Activated CD8-positive, alpha-beta memory T cell treated with anti-CD3 and anti-CD28 coated beads, Interleukin-2, amount 50 U/mL, for 48 hours (primary cell): ENCODE data around the gene DUSP8.
"Not testable (repeated sequence)": the region's sequence is repeated elsewhere in the genome, so short reads cannot be mapped to it uniquely, and the experiment has no call there.

Source experiments
- DNase-seq: peaks from one replicate; pipeline ENCODE4 v3.0.0-alpha.2; 2020

Gene DUSP8

DNA sequence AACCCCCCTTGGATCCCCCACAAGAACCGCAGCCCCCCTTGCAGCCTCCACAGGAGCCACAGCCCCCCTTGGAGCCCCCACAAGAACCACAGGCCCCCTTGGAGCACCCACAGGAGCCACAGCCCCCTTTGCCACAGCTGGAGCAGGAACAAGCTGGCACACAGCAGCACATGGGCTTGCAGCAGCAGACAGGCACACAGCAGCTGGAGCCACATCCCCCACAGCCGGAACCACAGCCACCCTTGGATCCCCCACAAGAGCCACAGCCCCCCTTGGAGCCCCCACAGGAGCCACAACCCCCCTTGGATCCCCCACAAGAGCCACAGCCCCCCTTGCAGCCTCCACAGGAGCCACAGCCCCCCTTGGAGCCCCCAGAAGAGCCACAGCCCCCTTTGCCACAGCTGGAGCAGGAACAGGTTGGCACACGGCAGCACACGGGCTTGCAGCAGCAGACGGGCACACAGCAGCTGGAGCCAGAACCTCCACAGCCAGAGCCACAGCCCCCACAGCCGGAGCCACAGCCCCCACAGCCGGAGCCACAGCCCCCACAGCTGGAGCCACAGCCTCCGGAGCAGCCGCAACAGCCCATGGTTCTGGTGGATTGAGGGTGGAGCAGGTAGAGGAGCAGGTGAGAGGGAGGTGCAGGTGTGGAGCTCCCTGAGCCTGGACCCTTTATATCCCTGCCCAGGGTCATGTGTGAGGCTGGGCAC is 12.7 kb upstream of the DUSP8 start, which contains the start of gene KRTAP5-1:
Gene KRTAP5-1 (minus strand): TSS at position 623 of the 710 bp plus-strand sequence. CDS start 34 bp downstream, at position 589.
- not testable (repeated sequence) for DNase-seq

DNA sequence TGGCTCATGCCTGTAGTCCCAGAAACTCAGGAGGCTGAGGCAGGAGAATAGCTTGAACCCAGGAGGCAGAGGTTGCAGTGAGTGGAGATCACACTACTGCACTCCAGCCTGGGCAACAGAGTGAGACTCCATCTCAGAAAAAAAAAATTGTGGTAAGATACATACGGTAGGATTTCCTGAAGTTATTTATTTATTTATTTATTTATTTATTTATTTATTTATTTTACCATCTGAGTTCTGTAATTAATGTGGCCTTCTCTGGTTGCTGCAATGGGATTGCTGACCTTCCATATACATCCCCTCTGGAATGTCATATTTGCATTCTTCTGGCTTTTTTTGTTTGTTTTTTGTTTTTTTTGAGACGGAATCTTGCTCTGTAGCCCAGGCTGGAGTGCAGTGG is 10.8 kb upstream of the DUSP8 start:
- DNase-seq = not testable (repeated sequence)

DNA sequence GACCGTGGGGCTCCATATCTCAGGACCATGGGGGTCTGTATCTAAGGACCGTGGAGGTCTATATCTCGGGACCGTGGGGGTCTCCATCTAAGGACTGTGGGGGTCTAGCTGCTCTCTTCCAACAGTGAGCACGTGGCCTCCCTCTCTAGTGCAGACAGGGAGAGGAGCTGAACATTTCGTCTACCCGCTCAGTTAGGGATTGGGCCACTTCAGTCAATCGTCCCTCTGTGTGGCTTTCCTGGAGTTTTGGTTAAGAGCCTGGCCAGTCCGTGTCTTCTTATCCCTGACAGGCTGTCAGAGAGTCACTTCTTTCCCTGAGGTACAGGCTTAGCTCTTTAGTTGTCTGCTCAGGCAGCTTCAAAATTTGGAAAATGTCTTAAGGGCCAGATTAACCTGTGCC is 9.9 kb upstream of the DUSP8 start:
- DNase-seq = no peak

DNA sequence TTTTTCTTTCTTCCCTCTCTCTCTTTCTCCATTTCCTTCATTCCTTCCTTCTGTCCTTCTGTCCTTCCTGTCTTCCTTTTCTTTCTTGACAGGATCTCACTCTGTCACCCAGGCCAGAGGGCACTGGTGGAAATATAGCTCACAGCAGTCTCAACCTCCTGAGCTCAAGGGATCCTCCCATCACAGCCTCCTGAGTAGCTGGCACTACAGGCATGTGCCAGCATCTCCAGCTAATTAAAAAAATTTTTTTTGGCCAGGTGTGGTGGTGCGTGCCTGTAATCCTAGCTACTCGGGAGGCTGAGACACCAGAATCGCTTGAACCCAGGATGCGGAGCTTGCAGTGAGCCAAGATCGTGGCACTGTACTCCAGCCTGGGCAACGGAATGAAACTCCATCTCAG is 4.8 kb upstream of the DUSP8 start:
- DNase-seq = no peak

DNA sequence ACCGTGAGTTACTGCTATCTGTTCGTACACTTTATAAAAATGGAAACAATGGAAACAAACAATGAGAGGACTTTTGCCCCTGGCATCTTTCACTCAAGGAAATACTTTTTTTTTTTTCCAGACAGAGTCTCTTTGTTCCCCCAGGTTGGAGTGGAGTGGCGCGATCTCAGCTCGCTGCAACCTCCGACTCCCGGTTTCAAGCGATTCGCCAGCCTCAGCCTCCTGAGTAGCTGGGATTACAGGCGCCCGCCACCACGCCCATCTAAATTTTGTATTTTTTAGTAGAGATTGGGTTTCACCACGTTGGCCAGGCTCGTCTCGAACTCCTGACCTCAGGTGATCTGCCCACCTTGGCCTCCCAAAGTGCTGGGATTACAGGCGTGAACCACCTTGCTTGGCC is 3.7 kb upstream of the DUSP8 start:
- DNase-seq = not testable (repeated sequence)

DNA sequence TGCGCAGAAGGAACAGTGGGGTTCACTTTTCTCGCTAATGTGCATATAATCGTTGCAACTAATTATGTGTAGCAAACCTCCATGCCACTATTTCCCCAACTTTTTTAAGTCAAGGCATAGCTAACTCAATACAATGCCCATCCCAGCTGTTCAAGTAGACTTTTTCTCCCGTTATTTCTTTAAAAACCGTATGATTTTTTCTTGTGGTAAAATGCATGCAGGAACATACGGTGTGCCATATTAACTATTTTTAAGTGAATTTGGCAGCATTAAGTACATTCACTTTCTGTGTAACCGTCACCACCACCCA is 2.8 kb upstream of the DUSP8 start:
- no peak for DNase-seq

DNA sequence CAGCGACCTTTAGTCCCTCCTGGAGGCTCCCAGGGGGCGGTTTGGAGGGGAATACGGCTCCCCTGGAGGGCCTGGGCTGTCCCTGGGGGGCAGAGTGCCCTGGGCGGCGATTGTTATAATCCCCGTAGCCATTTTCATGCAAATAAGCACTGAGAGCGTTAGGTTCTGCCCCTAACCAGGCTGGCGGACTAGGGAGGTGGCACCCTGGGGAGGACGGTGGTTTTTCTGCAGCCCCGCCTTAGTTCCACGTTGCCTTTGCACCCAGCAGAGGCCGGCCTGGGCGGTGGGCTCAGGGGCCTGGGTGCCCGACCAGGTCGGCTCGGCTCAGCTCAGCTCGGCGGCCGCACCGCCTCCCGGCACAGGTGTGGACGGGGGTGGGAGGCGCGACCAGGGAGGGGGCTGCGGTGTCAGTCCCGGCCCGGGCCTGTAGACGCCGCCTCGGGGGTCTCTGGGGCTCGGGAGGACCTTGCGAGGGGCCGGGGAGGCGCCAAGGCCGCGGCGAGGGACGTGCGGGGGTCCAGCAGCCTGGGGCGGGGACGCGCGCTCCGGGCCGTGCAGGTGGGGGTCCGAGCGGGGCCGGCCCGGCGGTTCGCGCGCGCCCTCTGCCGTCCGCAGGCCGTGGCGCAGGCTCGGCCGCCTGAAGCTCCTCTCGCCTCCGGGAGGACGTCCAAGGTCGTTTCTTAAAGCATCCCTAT is 2.3 kb upstream of the DUSP8 start:
- DNase-seq = peak; percentile 86

DNA sequence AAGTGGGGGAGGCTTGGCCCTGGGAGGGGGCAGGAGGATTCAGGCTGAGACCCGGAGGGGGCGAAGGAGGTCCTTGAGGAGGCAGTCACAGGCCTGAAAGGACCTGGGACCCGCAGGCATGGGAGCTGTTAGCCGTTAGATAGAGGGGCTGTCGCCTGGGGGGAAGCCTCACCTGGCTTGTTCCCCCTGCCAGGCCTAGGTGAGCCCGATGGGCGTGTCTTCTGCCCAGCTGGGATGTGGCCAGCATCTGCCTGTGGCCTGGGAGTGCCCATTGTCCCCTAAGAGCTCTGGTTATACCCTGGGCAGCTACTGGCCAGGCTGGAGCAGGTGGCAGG is 1.8 kb upstream of the DUSP8 start:
- no peak for DNase-seq

DNA sequence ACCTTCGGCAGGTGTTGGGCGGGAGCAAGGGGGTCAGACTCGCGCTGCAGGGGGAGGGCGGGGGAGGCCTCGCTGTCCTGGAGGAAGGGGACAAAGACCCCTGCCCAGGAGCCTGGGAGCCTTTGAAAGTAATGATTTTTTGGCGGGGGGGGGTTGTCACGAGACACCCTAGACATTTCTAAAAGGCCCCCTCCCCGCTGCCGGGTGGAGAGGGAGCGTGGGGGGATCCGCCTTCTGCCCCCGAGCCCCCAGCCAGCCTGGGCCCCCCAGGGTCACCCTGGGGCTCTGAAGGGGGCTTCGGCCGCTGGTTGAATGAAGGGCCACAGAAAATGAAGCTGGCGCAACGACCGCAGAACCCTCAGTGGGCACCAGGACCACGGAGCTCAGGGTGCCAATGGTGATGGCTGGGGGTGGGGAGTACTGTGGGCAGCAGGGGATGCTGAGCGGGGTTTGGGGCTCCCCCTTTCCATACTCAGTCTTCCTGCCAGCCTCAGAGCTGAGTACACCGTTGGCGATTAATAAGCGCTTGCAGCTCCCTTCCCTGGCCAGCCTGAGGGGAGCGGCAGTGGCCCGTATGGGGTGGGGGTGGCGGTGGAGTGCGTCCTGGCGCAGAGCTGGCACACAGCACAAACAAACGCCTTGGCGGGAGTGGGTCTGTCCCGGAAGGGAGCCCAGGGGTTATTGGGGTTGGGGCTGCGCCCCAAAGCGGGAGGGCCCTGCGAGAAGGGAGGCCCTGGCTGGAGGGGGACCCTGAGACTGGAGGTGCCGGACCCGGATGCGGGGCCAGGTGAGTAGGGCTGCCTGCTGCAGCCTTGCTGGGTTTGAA is 1.2 kb upstream of the DUSP8 start:
- DNase-seq = peak; percentile 66

DNA sequence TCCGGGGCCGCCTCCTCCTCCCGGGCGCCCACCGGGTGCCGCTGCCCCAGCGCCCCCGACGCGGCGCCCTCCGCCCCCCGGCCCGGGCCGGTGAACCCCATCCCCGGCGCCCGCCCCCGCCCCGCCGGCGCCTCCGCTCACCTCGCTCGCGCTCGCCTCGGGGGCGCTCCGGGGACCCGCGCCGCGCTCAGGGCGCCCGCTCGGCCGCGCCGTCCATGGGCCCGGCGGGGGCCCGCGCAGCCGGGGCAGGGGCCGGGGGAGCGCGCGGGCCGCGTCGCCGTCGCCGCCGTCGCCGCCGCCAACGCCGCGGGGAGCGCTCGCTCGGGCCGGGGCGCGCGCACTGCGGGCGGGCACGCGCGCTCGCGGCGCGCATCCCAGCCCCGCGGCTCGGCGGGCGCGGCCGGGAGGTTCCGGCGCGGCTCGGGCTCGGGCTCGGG is 293 bp downstream of the DUSP8 start:
- DNase-seq = no peak

DNA sequence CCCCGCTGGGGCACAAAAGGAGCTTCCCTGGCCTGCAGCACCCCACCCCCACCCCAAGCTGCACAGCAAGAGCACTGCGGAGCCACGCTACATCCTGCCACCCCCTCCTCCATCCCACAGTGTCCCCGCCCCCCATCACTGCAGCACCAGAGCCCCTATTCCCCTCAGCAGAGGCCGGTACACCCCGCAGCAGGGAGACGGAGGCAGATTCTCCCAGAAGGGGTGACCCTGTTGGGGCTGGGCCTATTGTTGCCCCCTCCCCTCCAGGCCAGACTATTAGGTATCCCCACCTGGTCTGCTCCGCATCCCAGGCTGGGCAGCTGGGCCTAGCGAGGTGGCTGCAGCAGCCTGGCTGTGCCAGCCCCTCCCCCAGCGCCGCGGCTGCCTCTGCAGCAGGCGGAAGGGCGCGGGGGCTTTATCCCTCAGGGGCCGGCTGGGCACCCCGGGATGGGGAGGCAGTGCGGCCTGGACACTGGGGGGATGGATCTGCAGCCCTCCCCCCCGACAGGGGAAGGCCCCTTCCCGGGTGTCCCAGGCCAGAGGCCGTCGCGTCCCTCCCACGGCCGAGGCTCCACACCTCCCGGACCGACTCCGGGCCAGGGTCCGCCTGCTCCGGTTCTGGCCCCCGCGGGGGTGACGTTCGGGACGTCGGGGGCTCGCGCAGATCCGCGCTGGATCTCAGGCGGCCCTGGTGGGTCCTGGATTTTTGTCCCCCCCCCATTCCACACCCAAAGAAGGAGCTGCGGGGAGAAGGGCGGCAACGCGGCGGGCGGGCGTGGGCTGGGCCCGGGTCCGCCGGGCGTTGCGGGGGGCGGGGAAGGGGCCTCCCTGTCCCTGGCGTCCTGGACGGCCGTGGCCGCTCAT is 943 bp downstream of the DUSP8 start:
- no peak for DNase-seq

DNA sequence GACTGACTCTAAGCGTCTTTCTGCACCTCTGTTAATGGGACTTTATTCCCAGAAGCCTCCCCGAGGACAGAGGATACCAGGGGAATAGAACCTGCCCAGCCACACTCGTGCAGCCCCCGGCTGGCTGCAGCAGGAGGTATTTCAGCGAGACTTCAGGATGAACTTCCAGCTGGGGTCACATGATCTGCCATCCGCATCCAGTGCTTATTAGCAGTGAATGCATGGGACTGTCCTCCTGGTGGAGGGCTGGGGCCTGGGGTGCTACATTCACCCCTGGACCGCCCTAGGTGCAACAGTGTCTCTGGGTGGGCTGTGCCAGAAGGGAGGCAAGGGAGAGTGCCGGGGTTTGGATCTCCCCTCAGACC is 1.6 kb downstream of the DUSP8 start:
- DNase-seq = no peak

DNA sequence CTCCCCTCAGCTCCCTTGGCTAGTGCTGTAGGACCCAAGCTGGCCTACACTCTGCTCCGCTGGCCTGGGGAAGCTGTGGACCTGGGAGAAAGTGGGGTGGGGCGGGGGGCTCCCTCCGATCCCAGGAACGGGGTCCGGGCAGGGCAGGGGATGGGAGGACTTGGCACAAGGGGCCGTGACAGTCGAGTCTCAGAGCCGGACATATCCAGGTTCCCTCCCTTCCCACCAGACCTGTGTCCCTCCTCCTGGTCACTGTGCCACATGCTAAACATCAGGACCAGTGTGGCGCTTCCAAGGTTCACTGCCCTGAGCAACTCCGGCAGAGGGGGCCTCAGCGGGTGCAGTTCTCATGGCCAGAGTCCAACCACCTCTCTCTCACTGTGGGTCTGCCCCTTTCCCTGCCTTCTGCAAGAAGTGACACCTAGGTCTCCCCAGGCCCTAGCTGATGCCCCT is 2.0 kb downstream of the DUSP8 start:
- DNase-seq = no peak

DNA sequence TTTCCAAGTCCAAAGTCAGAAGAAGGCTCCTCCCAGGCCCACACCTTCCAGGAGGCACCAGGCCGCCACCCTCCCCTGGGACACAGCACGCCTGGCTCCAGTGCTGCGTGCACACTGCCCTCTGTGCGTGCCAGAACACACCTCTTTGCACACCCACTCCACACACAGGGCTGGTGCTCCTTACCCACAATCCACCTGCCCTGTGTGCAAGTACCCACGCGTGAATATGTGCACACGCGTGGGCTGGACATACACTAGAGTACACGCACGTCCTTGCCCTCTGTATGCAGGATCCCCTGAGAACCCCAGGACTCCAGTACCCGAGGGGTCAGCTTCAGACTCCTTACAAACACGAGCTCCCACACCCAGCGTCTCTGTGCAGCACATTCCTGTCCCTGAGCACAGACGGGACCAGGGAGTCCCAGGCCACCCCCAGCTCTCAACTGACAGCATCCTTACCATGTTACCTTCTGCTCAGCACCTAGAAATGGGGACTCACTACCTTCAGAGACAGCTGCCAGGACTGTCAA is 2.8 kb downstream of the DUSP8 start:
- no peak for DNase-seq

DNA sequence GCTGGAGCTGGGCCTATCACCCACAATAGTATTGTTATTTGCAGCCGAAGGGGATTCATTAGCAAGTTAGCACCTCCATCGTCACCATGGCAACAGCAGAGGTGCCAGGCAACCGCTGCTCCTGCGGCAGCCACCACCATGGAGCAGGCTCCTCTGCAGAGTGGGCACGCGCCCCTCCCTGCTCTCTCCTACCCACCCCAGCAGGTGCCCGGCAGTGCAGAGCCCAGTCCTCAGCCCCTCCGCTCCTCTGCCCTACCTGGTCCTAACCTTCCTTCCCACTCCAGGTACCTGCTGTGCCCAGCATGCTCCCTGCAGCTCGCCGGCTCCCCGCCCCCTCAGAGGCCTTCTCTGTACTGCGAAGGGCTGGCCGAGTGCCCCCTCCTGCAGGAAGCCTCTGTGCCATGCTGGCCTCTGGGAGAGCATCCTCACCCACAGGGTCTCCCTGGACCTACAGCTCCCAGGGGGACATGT is 3.6 kb downstream of the DUSP8 start:
- no peak for DNase-seq

DNA sequence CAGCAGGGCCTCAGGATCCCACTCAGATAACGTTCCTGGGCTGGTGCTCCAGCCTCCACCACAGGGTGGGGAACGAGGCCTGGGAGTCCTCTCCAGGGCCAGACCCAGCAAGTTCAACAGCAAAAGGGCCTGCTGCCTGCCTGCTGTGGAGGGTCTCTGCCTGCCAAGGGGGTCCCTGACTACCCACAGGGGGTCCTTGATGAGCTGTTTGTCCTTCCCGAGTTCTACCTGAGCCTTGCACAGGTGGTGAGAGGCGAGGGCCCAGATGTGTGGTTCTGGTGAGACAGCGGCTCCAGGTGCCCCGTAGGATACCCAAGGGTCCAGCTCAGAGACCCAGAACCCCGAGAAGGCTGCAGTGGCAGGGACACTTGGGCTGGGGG is 4.4 kb downstream of the DUSP8 start:
- no peak for DNase-seq

DNA sequence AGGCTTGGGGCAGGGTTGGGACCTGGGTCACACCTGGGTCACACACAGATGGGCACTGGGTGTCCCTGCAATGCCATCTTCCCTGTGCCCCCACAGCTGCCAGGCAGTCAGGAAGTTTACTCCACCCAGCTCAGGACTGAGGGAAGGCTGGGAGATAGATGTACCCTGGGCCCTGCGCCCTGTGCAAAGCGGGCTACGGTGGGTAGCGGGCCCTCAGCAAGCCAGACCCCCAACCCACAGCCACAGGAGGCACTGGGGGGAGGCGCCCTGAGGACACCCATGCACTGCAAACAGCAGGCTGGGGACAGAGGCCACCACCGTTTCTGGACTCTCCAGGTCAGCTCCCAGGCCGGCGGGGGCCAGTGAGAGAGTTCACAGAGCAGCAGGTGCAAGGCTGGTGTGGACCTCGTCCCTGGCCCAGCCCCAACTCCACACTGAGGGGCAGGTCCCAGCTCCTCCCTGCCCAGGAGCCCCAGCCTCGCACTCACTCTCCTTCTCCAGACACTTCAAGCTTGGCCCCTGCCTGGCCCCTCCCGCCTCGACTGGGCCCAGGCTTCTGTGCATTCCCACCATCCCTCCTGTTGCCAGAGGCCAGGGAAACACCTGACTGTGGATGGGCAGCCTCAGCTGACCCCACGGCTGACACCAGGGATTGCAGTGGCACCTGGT is 4.9 kb downstream of the DUSP8 start:
- DNase-seq = no peak

DNA sequence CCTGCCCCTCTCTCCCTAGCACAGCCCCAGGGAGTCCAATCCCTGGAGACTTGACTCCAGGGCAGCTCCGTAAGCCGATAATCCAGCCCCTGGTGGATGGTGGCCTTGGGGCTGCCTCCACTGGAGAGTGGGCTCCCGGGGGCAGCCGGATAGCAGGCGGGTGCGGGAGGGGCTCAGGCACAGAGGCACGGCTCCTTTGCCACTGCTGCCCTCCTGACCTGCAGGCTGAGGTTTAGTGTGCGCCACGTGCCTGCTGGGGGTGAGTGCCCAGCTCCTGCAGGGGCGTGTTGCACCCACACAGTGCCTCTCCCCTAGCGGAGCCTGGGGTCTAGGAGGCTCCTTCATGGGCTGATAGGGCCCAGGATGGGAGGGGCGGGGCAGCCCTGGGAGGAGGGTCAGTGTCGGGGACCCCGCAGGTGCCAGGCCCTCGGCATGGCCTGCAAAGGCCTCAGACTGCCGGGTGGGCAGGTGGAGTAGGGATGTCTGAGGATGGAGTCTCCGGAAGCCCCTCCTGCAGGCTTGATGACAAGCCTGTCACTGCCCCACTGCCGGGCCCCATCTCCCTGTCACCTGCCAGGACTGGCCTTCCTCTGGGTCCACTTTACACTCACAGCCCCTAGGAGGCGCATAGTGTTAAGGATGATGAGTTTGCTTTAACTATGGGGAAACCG is 5.6 kb downstream of the DUSP8 start:
- DNase-seq = no peak

DNA sequence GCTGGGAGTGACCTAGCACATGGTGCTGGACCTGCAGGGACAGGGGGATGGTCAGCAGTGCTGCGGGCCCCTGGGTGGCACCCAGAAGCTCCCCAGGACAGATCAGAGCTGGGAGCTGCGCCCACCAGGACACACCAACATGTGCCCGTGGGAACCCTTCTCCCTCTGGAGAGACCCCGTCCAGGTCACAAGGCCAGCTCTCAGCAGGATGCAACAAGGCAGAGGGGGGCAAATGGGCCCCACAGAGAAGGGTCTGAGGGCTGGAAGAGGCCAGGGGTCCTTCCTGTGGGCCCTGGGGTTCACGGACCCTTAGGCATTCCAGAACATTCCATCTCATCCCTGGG is 6.2 kb downstream of the DUSP8 start:
- DNase-seq = no peak

DNA sequence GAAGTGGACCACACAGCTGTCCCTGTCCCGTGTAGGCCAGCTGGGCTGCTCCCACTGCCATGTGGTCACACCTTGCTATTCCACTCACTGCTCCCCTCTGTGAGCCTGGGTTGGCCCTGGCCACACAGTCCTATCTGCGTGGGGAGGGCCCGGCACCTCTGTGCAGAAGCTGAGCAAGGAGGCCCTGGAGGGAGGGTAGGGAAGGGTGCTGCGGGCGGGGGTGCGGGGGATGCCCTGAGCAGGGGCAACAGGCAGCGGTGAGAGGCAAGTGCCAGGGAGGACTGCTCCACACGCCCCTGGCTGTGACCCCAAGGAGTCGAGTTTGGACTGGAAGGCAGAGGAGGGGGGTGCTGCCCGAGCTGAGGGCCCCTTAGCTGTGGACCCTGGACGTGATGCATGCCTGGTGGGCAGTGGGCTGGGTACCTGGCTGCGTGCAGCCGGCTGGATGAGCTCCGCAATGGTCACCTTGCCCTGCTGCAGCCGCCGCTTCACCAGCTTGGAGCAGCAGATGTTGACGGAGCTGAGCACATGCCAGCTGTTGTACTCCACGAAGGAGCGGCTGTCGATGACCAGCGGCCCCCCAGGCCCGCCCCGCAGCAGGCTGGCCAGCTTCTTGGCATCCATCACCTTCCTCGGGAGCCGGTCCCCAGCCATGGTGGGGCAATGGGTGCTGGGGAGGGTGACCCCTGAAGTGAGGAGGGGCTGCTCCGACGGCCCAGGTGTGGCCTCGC is 6.7 kb downstream of the DUSP8 start:
- no peak for DNase-seq
